ENCODE results near the gene VAT1L.
"Not testable (repeated sequence)": the region's sequence is repeated elsewhere in the genome, so short reads cannot be mapped to it uniquely, and the experiment has no call there.

Gene VAT1L

DNA sequence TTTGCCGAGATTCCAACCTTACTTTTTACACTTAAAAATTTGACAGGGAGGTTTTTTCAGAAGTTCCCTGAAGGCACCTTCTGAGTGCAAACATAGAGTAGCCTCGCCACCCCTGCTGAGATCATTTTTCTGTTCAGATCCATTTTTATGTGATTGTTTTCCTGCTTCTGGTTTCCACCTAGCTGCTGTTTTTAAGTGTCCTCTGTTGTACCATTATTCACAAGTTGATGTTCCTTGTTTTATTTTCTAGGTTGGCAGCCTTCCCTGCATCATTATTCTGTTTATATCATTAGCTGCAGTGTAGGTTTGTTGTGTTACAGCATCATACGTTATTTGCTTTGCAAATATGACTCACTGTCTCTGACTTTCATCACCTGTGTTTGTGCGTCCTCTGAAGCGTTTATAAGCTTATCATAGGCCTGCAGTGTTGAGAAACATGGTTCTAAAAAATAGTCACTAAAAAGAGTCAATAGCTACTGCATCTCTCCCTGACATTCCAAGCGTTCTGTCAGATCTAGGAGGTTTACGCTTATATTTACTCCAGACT lies 117.1 kb downstream of the VAT1L start:
- DNase-seq (ENCODE audit: low read depth, low spot score): no peak

DNA sequence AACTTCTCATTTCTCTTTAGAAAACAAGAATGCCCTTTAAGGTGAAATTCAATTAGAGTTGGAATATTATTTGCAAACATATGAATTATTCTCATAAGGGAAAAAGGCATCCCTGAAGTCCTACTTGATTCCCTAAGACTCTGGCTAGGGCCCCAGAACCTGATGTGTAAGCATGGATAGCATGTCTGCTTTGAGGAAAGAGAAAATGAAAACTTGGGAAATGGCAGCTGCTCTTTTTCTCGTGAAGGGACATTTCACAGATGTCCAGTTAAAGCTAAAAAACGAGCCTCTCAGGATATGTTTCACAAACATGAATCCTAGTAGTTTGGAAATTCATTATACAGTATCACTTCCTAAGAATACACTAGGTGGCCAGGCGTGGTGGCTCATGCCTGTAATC lies 121.7 kb downstream of the VAT1L start:
- no peak for DNase-seq (ENCODE audit: low read depth, low spot score)

DNA sequence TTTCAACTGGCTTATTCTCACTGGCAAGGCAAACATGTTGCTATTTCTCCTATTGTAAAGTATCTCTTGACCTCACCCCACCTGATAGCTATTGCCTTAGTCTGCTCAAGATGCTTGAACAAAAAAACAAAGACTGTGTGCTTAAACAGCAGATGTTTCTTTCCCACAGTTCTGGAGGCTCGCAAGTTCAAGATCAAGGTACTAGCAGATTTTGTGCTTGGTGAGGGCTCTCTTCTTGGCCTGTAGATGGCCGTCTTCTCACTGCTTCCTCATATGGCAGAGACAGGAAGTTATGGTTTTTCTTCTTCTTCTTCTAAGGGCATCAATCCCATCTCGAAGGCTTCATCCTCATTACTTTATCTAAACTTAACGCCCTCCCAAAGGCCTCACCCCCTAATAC lies 124.3 kb downstream of the VAT1L start:
- no peak for DNase-seq (ENCODE audit: low read depth, low spot score)

DNA sequence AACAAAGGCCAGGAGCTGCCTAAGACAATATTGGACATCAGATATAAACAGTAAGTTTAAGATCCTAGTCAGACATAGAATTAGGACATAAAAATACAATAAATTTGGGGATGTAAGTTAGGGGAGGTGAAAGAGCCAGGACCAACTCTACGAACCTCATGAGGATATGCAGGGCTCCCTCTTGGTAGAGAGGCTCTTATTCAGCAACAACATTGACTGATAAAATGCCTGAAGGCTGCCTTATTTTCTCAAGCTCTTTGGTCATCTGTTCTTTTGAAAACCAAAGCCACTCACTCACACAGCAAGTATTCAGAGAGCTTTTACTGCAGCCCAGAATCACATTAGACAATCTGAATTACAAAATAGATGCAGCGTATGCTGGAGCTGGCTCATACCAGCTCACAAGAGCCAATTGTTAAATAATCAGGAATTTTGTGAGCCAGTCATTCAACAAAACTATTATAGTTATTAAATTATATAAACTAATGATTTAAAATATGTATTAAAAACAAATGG lies 125.4 kb downstream of the VAT1L start:
- no peak for DNase-seq (ENCODE audit: low read depth, low spot score)

DNA sequence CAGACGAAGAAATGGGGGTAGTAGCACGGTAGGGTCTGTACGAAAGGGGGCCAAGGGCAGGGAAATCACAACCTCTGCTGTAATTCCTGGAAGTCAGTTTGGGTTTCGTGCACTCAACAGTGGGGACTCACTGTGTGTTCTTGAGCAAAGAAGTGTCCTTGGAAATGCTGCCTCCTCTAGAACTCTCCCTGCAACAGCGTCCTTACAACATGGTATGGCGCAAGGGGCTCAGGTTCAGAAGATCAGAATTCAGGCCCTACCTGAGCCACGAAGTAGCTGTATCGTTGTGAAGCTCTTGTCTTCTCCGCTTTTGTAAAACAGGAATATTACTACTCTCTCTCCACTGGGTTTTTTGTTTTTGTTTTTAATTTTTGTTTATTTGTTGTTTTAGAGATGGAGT lies 127.7 kb downstream of the VAT1L start:
- no peak for DNase-seq (ENCODE audit: low read depth, low spot score)

DNA sequence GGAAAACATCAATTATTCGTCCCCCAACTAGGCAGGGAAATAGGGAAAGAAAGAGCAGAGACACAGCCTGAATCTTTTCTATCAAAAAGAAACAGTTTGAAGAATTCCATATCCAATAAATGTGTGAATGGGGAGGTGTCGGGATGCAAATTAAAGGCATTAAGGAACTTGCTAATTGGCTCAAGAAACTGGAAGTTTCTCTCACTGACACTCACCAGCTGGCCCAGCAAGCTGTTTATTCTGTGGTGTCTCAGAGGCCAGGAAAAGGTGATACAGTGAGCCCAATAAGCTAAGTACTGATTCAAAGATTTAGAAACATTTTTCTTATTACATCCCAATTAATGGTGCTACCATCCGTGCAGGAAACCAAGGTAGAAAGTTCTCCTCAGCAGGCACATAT lies 129.6 kb downstream of the VAT1L start:
- DNase-seq (ENCODE audit: low read depth, low spot score): no peak

DNA sequence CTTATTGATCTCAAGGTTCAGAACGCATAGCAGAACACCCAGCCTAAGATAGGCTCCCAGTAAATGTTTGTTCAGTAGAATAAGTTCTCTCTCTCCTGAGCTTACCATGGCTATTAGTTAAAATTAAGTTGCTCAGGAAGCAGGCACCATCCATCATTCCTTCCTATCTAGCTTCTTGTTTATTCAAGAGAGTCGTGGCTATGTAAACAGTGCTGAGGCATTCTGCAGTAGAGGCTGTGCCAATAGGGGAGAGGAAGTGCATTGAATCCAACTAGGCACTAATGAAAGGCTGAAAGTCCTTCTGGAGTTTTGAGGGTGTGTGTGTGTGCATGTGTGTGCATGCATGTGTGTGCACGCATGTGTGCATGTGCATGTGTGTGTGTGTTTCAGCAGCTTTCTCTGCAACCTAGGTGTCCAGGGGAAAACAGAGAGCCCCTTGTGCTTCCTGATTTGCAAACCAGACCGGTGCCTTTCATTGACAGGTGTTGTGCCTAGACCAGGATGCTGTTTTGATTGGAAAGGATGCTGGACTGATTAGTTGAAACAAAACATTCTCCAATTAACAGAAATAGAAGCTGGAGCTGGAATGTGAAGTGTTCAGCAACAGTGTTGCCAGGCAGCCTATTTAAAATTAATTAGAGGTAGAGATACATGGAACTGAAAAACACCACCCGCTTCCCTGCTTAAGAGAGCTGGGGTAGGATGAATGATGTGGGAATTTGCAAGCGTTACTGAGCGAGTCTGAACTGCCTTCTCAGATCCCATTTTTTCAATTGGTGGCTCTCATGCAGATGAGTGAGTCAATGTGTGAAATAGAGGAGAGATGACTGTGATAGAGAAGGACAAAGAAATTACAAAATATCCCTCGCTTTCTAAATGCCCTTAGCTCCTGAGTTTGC lies 130.7 kb downstream of the VAT1L start:
- no peak for DNase-seq (ENCODE audit: low read depth, low spot score)

DNA sequence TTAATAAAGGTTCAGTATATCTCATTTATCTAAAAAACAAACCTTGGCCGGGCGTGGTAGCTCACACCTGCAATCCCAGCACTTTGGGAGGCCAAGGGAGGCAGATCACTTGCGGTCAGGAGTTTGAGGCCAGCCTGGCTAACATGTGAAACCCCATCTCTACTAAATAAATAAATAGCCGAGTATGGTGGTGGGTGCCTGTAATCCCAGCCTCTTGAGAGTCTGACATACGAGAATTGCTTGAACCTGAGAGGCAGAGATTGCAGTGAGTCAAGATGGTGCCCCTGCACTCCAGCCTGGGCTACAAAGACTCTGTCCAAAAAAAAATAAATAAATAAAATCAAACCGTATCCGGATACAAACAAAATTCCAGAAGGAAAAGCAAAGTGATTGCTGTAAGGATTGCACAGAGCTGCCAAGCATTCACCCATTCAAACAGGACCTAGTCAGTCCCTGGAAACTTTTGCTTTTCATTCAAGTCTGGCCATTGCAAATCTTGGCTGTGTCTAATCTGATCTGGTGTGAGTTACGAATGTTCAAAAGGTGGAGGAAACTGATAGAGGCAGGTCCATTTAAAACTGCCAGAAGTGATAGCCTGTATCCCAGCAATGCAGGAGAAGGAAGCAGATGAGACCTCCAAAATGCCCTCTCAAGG lies 131.5 kb downstream of the VAT1L start:
- no peak for DNase-seq (ENCODE audit: low read depth, low spot score)

DNA sequence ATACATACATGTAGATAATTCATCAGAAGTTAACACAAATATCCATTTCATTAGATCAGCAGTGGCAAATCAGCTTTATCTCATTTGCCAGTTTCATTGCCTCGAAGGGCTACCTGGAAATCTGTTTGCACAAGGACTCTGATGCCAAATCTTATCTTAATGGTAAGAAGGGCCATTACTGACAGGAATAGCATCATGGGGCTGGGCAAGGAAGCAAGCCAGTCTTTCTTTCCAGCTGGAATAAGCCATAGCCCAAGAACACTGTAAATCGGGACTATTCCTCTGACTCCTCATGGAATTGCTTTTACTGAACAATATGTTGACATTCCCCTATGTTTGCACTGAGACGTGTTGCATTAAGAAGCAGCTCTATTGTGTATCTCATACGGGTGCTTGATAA lies 132.6 kb downstream of the VAT1L start:
- DNase-seq (ENCODE audit: low read depth, low spot score): no peak

DNA sequence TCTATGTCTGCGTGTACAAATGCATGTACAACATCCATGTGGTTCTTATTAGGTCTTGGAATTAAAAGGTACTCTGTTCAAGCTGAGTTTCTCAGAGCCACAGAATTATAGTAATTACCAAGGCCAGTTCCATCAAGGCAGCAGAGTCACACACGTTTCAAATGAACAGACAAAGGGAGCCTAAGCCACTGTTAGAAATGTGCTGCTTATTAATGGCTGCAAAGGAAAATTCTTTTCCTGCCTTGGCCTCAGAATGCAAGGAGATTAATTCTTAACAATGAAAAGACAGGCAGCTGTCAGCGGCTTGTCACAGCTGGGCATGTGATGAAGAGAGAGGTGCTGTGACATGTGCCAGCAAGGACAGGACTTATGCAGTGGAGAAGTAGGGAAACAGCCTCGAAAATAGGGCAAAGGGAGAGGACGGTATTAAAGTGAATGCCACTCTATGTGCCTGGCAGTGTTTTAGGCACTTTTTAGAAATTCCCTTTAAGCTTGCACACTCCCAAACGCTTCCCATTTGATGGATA lies 133.9 kb downstream of the VAT1L start:
- DNase-seq (ENCODE audit: low read depth, low spot score): no peak

DNA sequence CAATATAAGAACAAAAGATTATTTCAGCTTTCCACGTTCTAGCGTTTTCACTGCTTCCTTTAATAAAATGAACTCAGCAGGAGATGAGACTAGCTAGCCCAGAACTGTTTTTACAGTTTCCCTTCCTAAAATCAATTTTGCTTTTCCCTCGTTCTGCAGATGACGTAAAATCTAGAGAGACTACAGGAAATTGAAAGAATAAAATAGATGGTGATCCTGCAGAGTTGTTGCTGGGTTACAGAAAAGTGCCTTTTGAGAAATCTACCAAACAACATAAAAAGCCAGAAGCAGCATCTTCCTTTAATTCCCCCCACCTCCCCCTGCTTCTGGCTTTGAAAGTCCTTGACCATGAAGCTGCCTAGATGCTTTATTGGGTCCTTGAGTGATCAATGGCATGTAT lies 137.2 kb downstream of the VAT1L start:
- DNase-seq (ENCODE audit: low read depth, low spot score): no peak

DNA sequence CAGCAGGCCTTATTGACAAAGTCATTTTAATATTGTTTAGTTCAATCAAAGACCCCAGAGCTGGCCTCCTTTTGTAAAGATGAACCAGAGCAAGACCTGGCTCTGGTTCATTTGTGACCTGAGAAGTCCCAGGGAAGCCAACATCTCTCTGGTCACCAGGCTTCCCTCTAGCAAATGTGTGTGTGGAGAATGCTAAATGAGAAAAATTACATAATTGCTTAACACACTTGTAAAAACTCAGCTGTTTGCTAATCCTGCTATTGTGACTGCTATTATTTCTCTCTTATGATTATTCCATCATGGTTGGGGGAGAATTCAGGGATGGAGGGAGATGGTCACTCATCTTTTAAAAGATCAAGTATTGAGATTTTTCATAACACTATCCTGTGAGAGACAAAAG lies 139.7 kb downstream of the VAT1L start:
- no peak for DNase-seq (ENCODE audit: low read depth, low spot score)

DNA sequence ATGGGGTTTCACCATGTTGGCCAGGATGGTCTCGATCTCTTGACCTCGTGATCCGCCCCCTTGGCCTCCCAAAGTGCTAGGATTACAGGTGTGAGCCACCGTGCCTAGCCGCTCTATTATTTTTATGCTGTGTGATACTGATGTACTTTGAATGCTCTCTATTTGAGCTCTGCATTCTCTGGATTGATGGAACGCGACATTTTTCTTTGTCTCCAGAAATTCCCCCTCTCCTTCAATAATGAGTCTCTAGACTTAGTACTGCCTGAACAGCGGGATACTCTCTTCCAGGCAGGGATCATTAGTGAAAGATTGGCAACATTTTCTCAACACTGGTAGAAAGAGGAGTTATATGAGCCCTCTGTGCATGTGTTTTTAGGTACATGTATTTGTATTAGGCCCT lies 140.6 kb downstream of the VAT1L start:
- no peak for DNase-seq (ENCODE audit: low read depth, low spot score)

DNA sequence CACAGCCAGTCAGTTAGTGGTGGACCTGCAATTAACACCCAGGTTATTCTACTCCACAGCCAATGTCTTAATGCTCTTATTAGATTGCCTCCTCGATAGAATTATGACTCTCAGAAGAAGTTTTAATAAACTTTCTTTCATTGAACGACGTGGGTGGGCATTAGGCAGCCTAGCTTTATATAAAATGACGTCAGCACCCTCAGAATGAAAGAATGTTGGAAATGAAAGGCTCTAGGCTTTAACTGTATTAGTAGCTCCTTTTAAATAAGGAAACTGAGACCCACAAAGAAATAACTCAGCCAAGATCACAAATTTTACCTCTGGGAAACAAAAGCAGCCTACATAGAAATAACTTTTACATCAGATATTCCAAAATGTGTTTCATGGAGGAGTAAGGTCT lies 142.7 kb downstream of the VAT1L start:
- no peak for DNase-seq (ENCODE audit: low read depth, low spot score)

DNA sequence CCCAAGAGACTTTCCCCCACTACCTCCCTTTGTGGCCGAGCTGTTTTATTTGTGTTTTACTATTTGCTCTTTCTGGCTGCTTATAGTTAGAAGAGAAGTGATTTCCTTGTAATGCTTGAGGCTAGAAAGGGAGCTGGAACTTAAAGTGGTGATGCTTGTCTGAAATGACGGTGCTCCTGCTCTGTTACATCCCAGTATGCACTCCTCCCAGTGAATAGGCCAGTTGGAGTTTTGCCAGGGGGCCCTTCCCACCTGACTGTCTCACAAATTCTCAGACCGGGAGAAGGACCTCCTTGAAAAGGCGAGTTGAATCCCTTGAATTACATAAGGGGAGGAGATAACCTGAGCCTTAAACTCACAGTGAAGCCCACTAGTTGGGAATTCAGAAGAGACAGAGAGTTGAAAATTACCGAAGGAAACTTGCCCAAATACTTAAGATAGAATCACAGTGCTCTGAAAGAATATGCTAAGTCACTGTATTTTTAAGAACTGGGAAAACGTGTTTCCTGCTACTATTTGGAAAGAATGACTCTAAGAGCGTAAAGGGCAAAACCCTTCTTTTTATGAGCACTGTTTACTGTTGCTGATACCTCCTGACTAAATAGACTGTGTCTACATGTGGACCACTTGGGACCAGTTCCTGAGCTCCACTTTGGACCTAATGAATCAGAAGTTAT lies 149.2 kb downstream of the VAT1L start:
- DNase-seq (ENCODE audit: low read depth, low spot score): peak; percentile 57

DNA sequence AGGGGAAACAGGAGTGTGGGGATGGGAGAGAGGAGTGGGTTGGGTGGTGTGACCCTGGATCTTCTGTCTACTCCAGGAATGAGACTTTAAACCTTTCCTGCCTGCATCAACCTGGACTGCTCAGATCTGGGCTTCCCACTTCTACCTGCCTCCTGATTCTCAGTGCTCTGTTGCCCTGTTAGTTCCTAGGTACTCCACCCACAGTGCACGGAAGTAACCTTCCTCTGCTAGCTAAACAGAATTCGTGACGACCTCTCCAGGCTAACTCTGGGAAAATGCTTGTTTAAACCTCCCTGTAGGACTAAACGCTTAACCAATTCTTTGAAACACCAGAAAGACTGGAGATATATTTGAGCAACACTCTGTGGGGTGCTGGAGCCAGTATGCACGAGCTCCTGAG lies 150.5 kb downstream of the VAT1L start:
- no peak for DNase-seq (ENCODE audit: low read depth, low spot score)

DNA sequence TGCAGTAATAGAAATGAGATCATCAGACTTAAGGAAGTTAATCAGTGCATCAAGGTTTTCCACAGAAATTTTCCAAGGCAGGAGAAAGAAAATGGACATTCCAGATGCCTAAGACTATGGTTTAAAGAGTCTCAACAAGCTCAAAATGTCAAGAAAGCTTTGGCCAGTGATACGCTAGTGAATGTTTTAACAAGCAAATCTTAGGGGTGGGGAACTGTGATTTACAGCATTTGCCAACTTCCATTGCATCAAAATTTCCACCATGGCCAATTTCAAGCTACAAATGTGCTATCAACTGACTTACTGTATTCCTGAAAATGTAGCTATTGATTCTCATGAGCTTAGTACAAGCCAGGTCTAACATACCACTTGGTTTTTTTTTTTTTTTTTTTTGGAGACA lies 151.6 kb downstream of the VAT1L start:
- DNase-seq (ENCODE audit: low read depth, low spot score): no peak

DNA sequence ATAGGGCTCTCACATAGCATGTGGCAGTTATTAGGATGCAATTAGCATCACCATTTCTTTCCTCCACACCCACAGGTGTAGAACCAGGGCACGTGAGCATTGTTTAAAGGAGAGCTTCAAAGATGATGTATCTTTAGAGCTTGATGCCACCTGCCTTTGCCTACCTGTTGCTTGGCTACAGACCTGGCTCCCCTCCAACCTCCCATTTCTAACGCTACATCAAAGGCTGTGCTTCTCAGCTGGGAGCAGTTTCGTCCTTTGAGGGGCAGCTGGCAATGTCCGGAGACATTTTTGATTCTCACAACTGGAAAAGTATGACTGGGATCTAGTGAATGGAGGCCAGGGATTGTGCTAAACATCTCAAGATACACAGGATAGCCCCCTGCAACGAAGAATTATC lies 155.4 kb downstream of the VAT1L start:
- DNase-seq (ENCODE audit: low read depth, low spot score): no peak

DNA sequence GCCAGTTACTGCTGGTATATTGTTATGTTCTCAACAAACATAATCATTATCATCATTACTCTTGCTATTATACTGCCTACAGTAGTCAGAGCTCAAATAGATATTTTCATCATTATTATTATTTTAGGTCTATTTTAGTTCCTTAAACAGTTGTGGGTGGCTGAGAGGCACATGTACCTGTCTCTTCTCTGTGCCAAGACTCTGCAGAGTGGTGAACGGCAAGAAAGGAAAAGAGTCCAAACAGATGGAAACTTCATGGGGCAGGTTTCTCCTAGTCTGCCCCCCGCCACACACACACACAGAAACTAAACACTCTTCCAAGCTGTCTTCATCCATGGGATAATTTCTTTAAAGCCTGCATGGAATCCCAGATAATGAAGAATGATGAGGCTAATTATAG lies 156.3 kb downstream of the VAT1L start:
- no peak for DNase-seq (ENCODE audit: low read depth, low spot score)

DNA sequence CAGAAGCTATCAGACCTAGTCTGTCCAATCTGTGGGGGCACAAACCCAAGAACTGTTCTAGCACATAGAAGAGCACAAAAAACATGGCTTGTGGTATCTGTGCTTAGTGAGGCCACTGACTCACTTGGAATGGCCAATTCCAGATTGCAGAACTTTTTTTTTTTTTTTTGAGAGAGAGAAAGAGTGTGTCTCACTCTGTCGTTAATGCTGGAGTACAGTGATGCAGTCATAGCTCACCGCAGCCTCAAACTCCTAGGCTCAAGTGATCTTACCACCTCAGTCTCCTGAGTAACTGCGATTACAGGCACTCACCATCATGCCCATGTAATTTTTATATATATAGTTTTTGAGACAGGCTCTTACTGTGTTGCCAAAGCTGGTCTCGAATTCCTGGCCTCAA lies 156.8 kb downstream of the VAT1L start:
- no peak for DNase-seq (ENCODE audit: low read depth, low spot score)

DNA sequence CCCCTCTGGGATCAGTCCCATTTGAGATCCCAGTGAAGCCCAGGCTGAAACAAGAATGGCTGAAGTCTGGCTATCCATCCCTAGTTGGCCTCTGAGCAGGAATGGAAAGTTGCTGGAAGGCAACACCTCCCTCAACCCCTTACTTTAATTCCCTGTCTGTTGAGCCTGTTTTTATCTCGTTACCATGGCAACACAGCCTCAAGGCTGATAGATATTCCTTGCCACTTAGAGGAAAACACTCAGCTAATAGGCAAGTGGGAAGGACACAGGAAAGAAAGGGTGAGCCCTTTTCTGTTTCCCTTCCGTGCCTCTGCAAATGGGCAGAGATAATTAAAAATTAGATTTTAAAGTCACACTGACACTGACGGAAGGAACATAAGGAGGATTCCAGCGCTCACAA lies 158.5 kb downstream of the VAT1L start:
- DNase-seq (ENCODE audit: low read depth, low spot score): peak; percentile 87

DNA sequence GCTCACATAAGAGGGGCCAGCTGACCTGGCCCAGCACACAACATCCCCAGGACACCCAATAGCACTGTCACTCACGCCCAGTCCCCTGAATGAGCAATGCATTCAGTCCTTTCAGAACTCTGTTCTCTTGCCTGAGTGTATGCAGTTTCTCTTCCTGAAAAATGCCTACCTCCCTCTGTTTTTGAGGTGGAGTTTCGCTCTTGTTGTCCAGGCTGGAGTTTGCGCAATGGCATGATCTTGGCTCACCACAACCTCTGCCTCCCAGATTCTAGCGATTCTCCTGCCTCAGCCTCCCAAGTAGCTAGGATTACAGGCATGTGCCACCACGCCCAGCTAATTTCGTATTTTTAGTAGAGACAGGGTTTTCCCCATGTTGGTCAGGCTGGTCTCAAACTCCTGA lies 159.2 kb downstream of the VAT1L start:
- DNase-seq (ENCODE audit: low read depth, low spot score): not testable (repeated sequence)
